Loucy (cell line): Measurements from ENCODE around the gene TOR1AIP1.

Source experiments
- H2AFZ ChIP-seq: fragments of 200-600 bp; sonication (generic); 2 replicates; pipeline ENCODE4 v1.6.0; 2016; ENCODE audit warnings: antibody characterized with exemption, mild to moderate bottlenecking, low read length, moderate library complexity
- H3F3A ChIP-seq: fragments of 200-600 bp; 2 replicates; pipeline ENCODE4 v1.6.0; 2016; ENCODE audit warnings: antibody characterized with exemption, low read depth, mild to moderate bottlenecking
- H3K27me3 ChIP-seq: fragments of 200-600 bp; sonication (generic); 2 replicates; pipeline ENCODE4 v1.6.1; 2014; ENCODE audit warnings: low read length, mild to moderate bottlenecking; ENCODE audit not compliant: insufficient read depth, poor library complexity, severe bottlenecking
- H3K36me3 ChIP-seq: fragments of 200-600 bp; sonication (generic); 2 replicates; pipeline ENCODE4 v1.6.1; 2016; ENCODE audit warnings: low read length; ENCODE audit not compliant: insufficient read depth
- H3K4me1 ChIP-seq: fragments of 200-600 bp; sonication (generic); 2 replicates; pipeline ENCODE4 v1.5.1; 2014; ENCODE audit warnings: low read length, mild to moderate bottlenecking; ENCODE audit not compliant: insufficient read depth, poor library complexity, severe bottlenecking
- H3K4me2 ChIP-seq: fragments of 200-600 bp; sonication (generic); 2 replicates; pipeline ENCODE4 v1.6.0; 2014; ENCODE audit warnings: antibody characterized with exemption, low read length, low read depth, mild to moderate bottlenecking; ENCODE audit not compliant: poor library complexity, severe bottlenecking
- H3K4me3 ChIP-seq: fragments of 200-600 bp; sonication (generic); 2 replicates; pipeline ENCODE4 v1.5.1; 2014; ENCODE audit warnings: low read length, mild to moderate bottlenecking, mixed read lengths; ENCODE audit not compliant: poor library complexity, severe bottlenecking
- H3K79me2 ChIP-seq: fragments of 200-600 bp; sonication (generic); 2 replicates; pipeline ENCODE4 v1.6.1; 2014; ENCODE audit warnings: low read length; ENCODE audit not compliant: insufficient read depth
- H3K9ac ChIP-seq: fragments of 200-600 bp; sonication (generic); 2 replicates; pipeline ENCODE4 v1.6.0; 2014; ENCODE audit warnings: mild to moderate bottlenecking, low read depth, low read length, moderate library complexity; ENCODE audit not compliant: poor library complexity, severe bottlenecking
- H3K9me2 ChIP-seq: fragments of 200-600 bp; sonication (generic); replicated peaks from 2 replicates; pipeline ENCODE4 v1.6.1; 2016; ENCODE audit warnings: low read depth, low read length, mixed read lengths
- H3K9me3 ChIP-seq: fragments of 200-600 bp; sonication (generic); 2 replicates; pipeline ENCODE4 v1.6.1; 2014; ENCODE audit warnings: mild to moderate bottlenecking, antibody characterized with exemption, low read length, low read depth; ENCODE audit not compliant: insufficient read depth
- H4K20me1 ChIP-seq: fragments of 200-600 bp; sonication (generic); 2 replicates; pipeline ENCODE4 v1.6.0; 2014; ENCODE audit warnings: antibody characterized with exemption, low read length, mild to moderate bottlenecking; ENCODE audit not compliant: insufficient read depth, poor library complexity, severe bottlenecking
- EZH2phosphoT487 ChIP-seq: fragments of 200-600 bp; IDR thresholded peaks from 2 replicates; pipeline ENCODE4 v1.6.1; 2018; ENCODE audit warnings: antibody characterized with exemption, mild to moderate bottlenecking, moderate library complexity, borderline replicate concordance
- TF ChIP-seq, protein P1 (sequence below): fragments of 200-600 bp; sonication (generic); conservative IDR thresholded peaks from 2 replicates; pipeline ENCODE4 v1.5.1; 2014; ENCODE audit warnings: mild to moderate bottlenecking, antibody characterized with exemption, low read length

Gene TOR1AIP1

DNA sequence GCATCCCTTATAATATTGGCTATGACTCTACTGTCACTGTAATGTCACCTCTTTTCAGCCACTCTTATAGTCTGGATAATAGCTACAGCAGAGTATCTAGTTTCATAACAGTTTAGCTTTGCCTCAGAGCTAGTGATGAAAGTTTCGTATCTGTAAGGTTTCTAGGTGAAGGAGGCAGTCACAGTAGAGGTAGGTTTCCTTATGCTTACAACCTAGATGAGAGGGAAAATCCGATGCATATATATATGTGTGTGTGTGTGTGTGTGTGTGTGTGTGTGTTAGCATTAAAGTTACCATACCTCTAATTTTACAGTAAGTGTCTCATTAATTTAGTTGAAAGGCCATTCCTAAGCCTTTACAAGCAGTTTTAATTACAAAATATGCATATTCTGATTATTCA is 2.3 kb upstream of the TOR1AIP1 start:
- Histone ChIP-seq H3K79me2 (peaks cover 54% of the 10 kb centered on the region), H4K20me1 (peaks cover 34% of the 10 kb centered on the region), H3K4me2 (no peak overlapping the region), H3K27me3 (no peaks in the 10 kb centered on the region), H3K9me2 (no peaks in the 10 kb centered on the region), H3K4me3 (no peak overlapping the region), H3F3A (peaks cover 9% of the 10 kb centered on the region; the same call in 1 of the 2 replicates), H3K4me1 (peaks cover 60% of the 10 kb centered on the region), H3K36me3 (0 out of 2 replicates have a peak, but pooled peaks cover under 1% of the 10 kb centered on the region), H2AFZ (no peak overlapping the region), H3K9ac (no peak overlapping the region), H3K9me3 (no peaks in the 10 kb centered on the region)
- TF ChIP-seq, protein P1, sequence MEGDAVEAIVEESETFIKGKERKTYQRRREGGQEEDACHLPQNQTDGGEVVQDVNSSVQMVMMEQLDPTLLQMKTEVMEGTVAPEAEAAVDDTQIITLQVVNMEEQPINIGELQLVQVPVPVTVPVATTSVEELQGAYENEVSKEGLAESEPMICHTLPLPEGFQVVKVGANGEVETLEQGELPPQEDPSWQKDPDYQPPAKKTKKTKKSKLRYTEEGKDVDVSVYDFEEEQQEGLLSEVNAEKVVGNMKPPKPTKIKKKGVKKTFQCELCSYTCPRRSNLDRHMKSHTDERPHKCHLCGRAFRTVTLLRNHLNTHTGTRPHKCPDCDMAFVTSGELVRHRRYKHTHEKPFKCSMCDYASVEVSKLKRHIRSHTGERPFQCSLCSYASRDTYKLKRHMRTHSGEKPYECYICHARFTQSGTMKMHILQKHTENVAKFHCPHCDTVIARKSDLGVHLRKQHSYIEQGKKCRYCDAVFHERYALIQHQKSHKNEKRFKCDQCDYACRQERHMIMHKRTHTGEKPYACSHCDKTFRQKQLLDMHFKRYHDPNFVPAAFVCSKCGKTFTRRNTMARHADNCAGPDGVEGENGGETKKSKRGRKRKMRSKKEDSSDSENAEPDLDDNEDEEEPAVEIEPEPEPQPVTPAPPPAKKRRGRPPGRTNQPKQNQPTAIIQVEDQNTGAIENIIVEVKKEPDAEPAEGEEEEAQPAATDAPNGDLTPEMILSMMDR: no peak
- TF ChIP-seq EZH2phosphoT487: no peak

DNA sequence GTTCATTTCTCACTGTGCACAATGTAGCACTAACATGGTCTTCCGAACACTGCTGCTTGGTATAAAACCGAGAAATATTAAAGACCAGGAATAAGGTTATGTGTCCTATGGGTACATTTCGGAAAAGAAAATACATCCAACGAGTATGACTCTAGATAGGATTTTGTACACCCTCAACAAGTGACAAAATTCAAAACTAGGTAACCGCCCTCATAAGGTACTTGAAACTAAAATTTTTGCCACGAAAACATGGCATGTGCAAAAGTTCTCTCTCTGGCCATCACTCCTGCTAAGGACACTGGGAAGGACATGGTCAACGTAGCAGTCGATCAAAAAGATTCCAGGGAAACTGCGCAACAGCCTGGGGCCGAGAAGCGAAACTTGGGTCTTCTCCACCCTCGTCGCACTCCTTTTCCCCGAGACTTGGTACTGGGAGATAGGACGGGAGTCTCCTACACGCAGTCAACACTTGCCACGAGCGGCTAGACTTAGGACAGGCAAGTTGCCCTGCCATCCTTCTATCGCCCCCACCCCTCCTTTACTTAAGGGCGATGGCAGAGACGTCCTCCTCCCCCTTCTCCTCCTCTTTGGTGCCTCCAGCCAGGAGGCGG is 338 bp upstream of the TOR1AIP1 start:
- Histone ChIP-seq H3K36me3 (0 out of 2 replicates have a peak, but pooled peaks cover 3% of the 10 kb centered on the region), H3K79me2 (peaks cover 54% of the 10 kb centered on the region), H3K9ac (peak overlapping the region; percentile 92), H2AFZ (peak overlapping the region; percentile 90), H3F3A (peaks cover 9% of the 10 kb centered on the region; the same call in 1 of the 2 replicates), H3K4me2 (peak overlapping the region; percentile 95), H3K27me3 (no peaks in the 10 kb centered on the region), H3K4me1 (peaks cover 59% of the 10 kb centered on the region), H3K9me2 (no peaks in the 10 kb centered on the region), H3K9me3 (no peaks in the 10 kb centered on the region), H3K4me3 (peak overlapping the region; percentile 100), H4K20me1 (peaks cover 33% of the 10 kb centered on the region)
- TF ChIP-seq, protein P1: no peak
- no peak for TF ChIP-seq EZH2phosphoT487

DNA sequence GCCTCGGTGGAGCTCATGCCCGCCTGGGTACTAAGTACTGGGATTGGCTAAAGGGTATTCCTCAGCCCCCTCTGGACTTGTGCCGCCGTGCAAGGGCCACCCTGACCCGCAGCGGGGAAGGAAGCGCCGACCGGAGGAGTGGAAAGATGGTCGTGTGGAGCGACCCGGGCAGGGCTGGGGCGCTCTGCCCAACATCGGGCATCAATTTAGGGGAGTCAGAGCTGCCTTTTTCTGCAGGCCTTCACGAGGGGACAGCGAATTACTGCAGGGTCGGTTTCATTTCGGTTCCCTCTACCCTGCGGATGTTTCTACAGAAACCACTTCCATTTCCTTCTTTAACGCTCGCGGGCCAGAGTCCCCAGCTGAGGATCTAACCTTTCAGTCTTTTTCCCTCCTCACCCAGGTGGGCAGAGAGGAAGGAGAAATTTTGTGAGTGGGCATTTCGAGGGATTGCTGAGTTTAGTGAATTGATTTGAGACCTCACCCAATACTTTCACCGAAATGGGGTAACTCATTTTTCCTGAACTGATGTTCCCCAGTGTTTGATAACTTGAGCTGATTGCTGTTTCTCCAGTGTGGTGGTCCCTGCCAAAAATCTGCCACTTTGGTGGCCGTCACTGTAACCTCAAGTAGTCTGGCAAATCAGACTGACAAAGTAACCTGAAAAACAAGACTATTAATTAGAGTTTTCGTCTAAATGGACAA is 1.1 kb downstream of the TOR1AIP1 start:
- Histone ChIP-seq H3K9me2 (no peaks in the 10 kb centered on the region), H3K79me2 (peaks cover 60% of the 10 kb centered on the region), H3K27me3 (no peaks in the 10 kb centered on the region), H3K36me3 (0 out of 2 replicates have a peak, but pooled peaks cover 3% of the 10 kb centered on the region), H2AFZ (peak overlapping the region; percentile 96), H3F3A (peaks cover 9% of the 10 kb centered on the region; the same call in 1 of the 2 replicates), H4K20me1 (peaks cover 37% of the 10 kb centered on the region), H3K4me2 (peak overlapping the region; percentile 80), H3K9ac (peak overlapping the region; percentile 92), H3K9me3 (no peaks in the 10 kb centered on the region), H3K4me1 (peaks cover 59% of the 10 kb centered on the region), H3K4me3 (peak overlapping the region; percentile 100)
- TF ChIP-seq EZH2phosphoT487: no peak
- TF ChIP-seq, protein P1: peak; percentile 17; the same call in 1 of the 2 replicates
